ENCODE measurements around the gene NR3C1. TPM values are rescaled to one million over a fixed set of nuclear protein-coding genes. Genes with fewer than 3 reads are reported as not detected.

Gene NR3C1
- total RNA-seq, 3 donors from 2014 or later (not counting 1 experiment from before 2014, with no cell fraction given), result 147 to 168 (median 165) TPM

DNA sequence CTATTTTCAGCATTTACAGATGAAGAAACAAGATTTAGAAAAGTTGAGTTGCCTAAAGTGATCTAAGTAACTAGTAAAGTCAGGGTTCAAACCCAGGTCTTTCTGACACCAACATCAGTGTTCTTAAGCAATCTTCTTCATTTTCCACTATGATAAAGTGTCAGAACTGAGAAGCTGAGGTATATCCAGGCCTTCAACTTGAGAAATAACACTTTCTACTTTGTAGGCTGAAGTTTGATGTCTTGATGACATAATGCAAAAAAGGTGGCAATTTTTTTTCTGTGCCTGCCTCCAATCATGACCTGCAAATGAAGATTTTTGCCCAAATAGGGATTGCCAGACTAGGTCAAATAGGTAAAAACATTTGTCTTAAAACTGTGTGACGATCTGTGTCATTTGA, 81.3 kb downstream of the NR3C1 start:
- H3K4me1 Mint-ChIP-seq, result peaks cover 70 to 78% of the 10 kb centered on the region in 2 donors
- H3K36me3 Mint-ChIP-seq, result no peaks in the 10 kb centered on the region
- H3K4me1 ChIP-seq (ENCODE audit: control insufficient read depth, insufficient read depth, low read length), result peaks cover 15% of the 10 kb centered on the region
- intact Hi-C loops (cut with micrococcal nuclease), result loop anchor here (5.0 kb wide), 2 partner anchors 35 to 80 kb away; partner anchors contain the start of gene NR3C1
- H3K27me3 Mint-ChIP-seq (ENCODE audit: low read depth in 2 of 2), result no peaks in the 10 kb centered on the region
- H3K4me3 Mint-ChIP-seq, result no peak overlapping the region
- H3K9me3 ChIP-seq (ENCODE audit: control insufficient read depth, insufficient read depth, low read length), result no peaks in the 10 kb centered on the region
- H3K27ac Mint-ChIP-seq, result peak overlapping the region; percentile 20 to 57
- no peak overlapping the region for H3K4me3 ChIP-seq (ENCODE audit: low read length)
- ATAC-seq, result peak; percentile 55 to 82 (median 68)
- no peak for TF ChIP-seq CTCF (IDR thresholded peaks at IDR 0.05)
- no peak overlapping the region for H3K27ac ChIP-seq (ENCODE audit: low read length)
- DNase-seq, result no peak
- H3K27me3 ChIP-seq (ENCODE audit: control insufficient read depth, insufficient read depth, low read length), result no peaks in the 10 kb centered on the region
- H3K36me3 ChIP-seq (ENCODE audit: control insufficient read depth, insufficient read depth, low read length), result no peaks in the 10 kb centered on the region
- WGBS (ENCODE audit: insufficient coverage), result 63% methylated on average over 1 of the region's 1 CpG
- H3K9me3 Mint-ChIP-seq, result no peaks in the 10 kb centered on the region

DNA sequence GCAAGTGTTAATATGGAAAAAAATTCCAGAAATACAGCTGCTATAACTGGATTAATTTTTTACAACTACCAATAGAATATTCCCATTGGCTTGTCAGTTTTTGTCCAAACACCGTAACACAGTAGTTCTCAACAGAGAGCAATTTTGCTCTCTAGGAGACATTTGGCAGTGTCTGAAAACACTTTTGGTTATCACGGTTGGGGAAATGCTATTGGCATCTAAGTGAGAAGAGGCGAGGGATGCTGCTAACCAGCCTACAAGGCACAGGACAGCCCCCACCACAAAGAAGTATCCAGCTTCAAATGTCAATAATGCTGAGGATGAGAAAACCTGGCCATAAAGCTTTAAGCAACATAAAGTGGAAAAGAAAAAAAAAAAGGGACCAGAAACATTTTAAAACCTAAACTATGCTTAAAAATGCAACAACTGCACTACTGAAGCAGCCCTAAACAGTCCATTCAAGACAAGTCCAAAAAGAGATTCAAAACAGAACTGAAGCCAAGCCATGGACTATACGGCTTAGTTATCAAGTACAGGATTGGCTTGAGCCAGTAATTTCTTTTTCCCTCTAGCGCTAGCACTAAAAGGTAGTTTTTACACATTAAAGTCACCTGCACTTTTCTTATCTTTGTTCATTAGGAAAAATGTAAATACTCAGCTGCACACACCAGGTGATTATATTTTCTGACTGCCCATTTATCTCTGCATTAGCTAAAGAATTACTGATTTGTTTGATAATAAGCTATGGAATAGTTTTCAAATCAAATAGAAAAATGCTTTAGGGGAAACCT, 83.9 kb downstream of the NR3C1 start:
- Mint-ChIP-seq H3K9me3 (no peaks in the 10 kb centered on the region), H3K4me1 (peaks cover 64 to 75% of the 10 kb centered on the region in 2 donors), H3K27ac (peak overlapping the region; percentile 64 to 65), H3K36me3 (no peaks in the 10 kb centered on the region), H3K27me3 (ENCODE audit: low read depth in 2 of 2) (no peaks in the 10 kb centered on the region), H3K4me3 (no peak overlapping the region)
- Histone ChIP-seq H3K9me3 (ENCODE audit: control insufficient read depth, insufficient read depth, low read length) (no peaks in the 10 kb centered on the region), H3K27ac (ENCODE audit: low read length) (no peak overlapping the region), H3K4me1 (ENCODE audit: control insufficient read depth, insufficient read depth, low read length) (peaks cover 15% of the 10 kb centered on the region), H3K36me3 (ENCODE audit: control insufficient read depth, insufficient read depth, low read length) (no peaks in the 10 kb centered on the region), H3K4me3 (ENCODE audit: low read length) (no peak overlapping the region), H3K27me3 (ENCODE audit: control insufficient read depth, insufficient read depth, low read length) (no peaks in the 10 kb centered on the region)
- intact Hi-C loops (cut with micrococcal nuclease), result loop anchor here (5.0 kb wide), 2 partner anchors 38 to 83 kb away; partner anchors contain the start of gene NR3C1
- ATAC-seq (peak in 1 of 3 donors; percentile 51), DNase-seq (no peak)
- no peak for TF ChIP-seq CTCF (IDR thresholded peaks at IDR 0.05)
- WGBS (ENCODE audit: insufficient coverage), result 70% methylated on average over 4 of the region's 5 CpGs

GRCh38 chr5:143318833-143319232, 84.7 kb downstream of the NR3C1 start:
- no peaks in the 10 kb centered on the region for H3K36me3 Mint-ChIP-seq
- 100% methylated on average over 1 of the region's 1 CpG for WGBS (ENCODE audit: insufficient coverage)

More at GRCh38 chr5:143318833-143319232, 84.7 kb downstream of the NR3C1 start:
- Mint-ChIP-seq H3K27me3 (ENCODE audit: low read depth in 2 of 2) (no peaks in the 10 kb centered on the region), H3K27ac (peak overlapping the region; percentile 64 to 65), H3K4me3 (no peak overlapping the region), H3K9me3 (no peaks in the 10 kb centered on the region), H3K4me1 (peaks cover 60 to 72% of the 10 kb centered on the region in 2 donors)
- Histone ChIP-seq H3K27me3 (ENCODE audit: control insufficient read depth, insufficient read depth, low read length) (no peaks in the 10 kb centered on the region), H3K27ac (ENCODE audit: low read length) (no peak overlapping the region), H3K36me3 (ENCODE audit: control insufficient read depth, insufficient read depth, low read length) (no peaks in the 10 kb centered on the region), H3K4me3 (ENCODE audit: low read length) (no peak overlapping the region), H3K9me3 (ENCODE audit: control insufficient read depth, insufficient read depth, low read length) (no peaks in the 10 kb centered on the region), H3K4me1 (ENCODE audit: control insufficient read depth, insufficient read depth, low read length) (peaks cover 10% of the 10 kb centered on the region)
- ATAC-seq (no peak), DNase-seq (no peak)
- TF ChIP-seq CTCF (IDR thresholded peaks at IDR 0.05), result no peak
- intact Hi-C loops (cut with micrococcal nuclease), result no loop called here

Data from natural killer cell (primary cell).